Thyroid gland (tissue), 4 donors: Measurements from ENCODE around the gene PELI2. TPM values are rescaled to one million over a fixed set of nuclear protein-coding genes. Genes with fewer than 3 reads are reported as not detected.

Source experiments
- DNase-seq, 2 donors: peaks; one replicate each; pipeline ENCODE4 v3.0.0-alpha.2; 2019
- H3K27ac ChIP-seq, 3 donors: fragments of 200-600 bp; sonication (generic); 1 replicate in 2 of 3; 2 replicates in 1 of 3; pipeline ENCODE4 v1.5.1; 2016 to 2019; ENCODE audit warnings: mild to moderate bottlenecking in 1 of 3, moderate library complexity in 1 of 3
- H3K27me3 ChIP-seq: fragments of 200-600 bp; sonication (generic); one replicate; pipeline ENCODE4 v1.5.1; 2019
- H3K36me3 ChIP-seq, 2 donors: fragments of 200-600 bp; sonication (generic); one replicate each; pipeline ENCODE4 v1.5.1; 2016 to 2019
- H3K4me1 ChIP-seq, 2 donors: fragments of 200-600 bp; sonication (generic); one replicate each; pipeline ENCODE4 v1.5.1; 2017 to 2019
- H3K4me3 ChIP-seq, 3 donors: fragments of 200-600 bp; sonication (generic); replicated peaks in 1 of 3; 1 replicate in 2 of 3; 2 replicates in 1 of 3; pipeline ENCODE4 v1.5.1; 2016; ENCODE audit warnings: mild to moderate bottlenecking in 1 of 3
- H3K9me3 ChIP-seq: fragments of 200-600 bp; sonication (generic); one replicate; pipeline ENCODE4 v1.5.1; 2017
- POLR2A ChIP-seq, 2 donors: fragments of 450-650 bp; IDR thresholded peaks; one replicate each; pipeline ENCODE4 v1.6.1; 2017; ENCODE audit warnings: antibody characterized with exemption in 2 of 2, mild to moderate bottlenecking in 2 of 2, moderate library complexity in 1 of 2
- WGBS, 2 donors: methylation state at CpG; one replicate each; pipeline ENCODE4 v1.1.5; 2017; 5-methylcytosine and 5-hydroxymethylcytosine counted together
- intact Hi-C: fragments of 100-400 bp; cut with DNase I; formaldehyde crosslinking; loops from one replicate; pipeline ENCODE4 v1.15.1; 2023
- total RNA-seq, 4 donors: library from RNA; depleted of rRNA; stranded (reverse); fragments of >200 nt; gene quantifications; one replicate each; pipeline ENCODE4 v1.2.3, GENCODE V29; 2016
- TF ChIP-seq, protein P1 (sequence below), 6 experiments: fragments of 200-600 bp in 3 of 6; fragments of 450-650 bp in 3 of 6; sonication (generic) in 3 of 6; IDR thresholded peaks; one replicate each; pipeline ENCODE4 v1.5.1; 2016 to 2019; ENCODE audit warnings: antibody characterized with exemption in 6 of 6, mild to moderate bottlenecking in 2 of 6, inconsistent platforms in 1 of 6, moderate library complexity in 1 of 6

The PELI2 gene
- total RNA-seq, 4 donors from 2014 or later: 10.8 to 17.6 (median 13.6) TPM

GRCh38 chr14:56224229-56224628 lies 106.0 kb downstream of the PELI2 start:
- H3K36me3 ChIP-seq: no peaks in the 10 kb centered on the region
- TF ChIP-seq, protein P1, sequence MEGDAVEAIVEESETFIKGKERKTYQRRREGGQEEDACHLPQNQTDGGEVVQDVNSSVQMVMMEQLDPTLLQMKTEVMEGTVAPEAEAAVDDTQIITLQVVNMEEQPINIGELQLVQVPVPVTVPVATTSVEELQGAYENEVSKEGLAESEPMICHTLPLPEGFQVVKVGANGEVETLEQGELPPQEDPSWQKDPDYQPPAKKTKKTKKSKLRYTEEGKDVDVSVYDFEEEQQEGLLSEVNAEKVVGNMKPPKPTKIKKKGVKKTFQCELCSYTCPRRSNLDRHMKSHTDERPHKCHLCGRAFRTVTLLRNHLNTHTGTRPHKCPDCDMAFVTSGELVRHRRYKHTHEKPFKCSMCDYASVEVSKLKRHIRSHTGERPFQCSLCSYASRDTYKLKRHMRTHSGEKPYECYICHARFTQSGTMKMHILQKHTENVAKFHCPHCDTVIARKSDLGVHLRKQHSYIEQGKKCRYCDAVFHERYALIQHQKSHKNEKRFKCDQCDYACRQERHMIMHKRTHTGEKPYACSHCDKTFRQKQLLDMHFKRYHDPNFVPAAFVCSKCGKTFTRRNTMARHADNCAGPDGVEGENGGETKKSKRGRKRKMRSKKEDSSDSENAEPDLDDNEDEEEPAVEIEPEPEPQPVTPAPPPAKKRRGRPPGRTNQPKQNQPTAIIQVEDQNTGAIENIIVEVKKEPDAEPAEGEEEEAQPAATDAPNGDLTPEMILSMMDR (IDR thresholded peaks at IDR 0.05): no peak
- no peak for TF ChIP-seq POLR2A (IDR thresholded peaks at IDR 0.05)
- WGBS, 2 donors: 85 to 92% methylated on average over 1 of the region's 1 CpG
- no peaks in the 10 kb centered on the region for H3K9me3 ChIP-seq
- intact Hi-C loops: no loop called here
- no peak overlapping the region for H3K4me3 ChIP-seq
- no peaks in the 10 kb centered on the region for H3K27me3 ChIP-seq
- H3K4me1 ChIP-seq: no peaks in the 10 kb centered on the region
- H3K27ac ChIP-seq: no peak overlapping the region
- no peak for DNase-seq

- no peaks in the 10 kb centered on the region for H3K27me3 ChIP-seq
- TF ChIP-seq, protein P1 (IDR thresholded peaks at IDR 0.05): no peak
- no peak for TF ChIP-seq POLR2A (IDR thresholded peaks at IDR 0.05)
- no peaks in the 10 kb centered on the region for H3K4me1 ChIP-seq
- H3K27ac ChIP-seq: no peak overlapping the region
- no peaks in the 10 kb centered on the region for H3K36me3 ChIP-seq
- no peaks in the 10 kb centered on the region for H3K9me3 ChIP-seq
- intact Hi-C loops: no loop called here
- H3K4me3 ChIP-seq: no peak overlapping the region
- no peak for DNase-seq
- 90 to 92% methylated on average over 15 to 17 of the region's 17 CpGs for WGBS, 2 donors
Observed at GRCh38 chr14:56224691-56225681, 106.8 kb downstream of the PELI2 start.

DNA sequence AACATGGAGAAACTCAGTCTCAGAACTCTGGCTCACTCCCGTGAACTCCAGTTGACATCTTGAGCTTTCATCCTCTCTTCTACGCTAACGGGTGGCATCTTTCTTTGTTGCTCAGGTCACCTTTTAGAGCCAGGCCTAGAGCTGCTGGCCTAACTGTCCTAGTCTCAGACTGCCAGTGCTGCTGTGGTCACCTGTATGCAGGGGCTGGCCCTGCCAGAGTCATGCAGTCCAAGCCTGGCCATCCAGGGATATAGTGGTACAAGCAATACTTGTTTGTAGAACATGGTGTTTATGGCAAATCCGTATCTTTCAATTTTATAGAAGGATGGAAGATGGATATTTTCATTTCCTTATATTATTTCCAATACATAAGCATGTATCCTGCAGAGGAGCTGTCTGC lies 117.2 kb downstream of the PELI2 start:
- Histone ChIP-seq H3K27me3 (no peaks in the 10 kb centered on the region), H3K4me1 (no peaks in the 10 kb centered on the region), H3K4me3 (no peak overlapping the region), H3K9me3 (no peaks in the 10 kb centered on the region), H3K36me3 (no peaks in the 10 kb centered on the region), H3K27ac (no peak overlapping the region)
- TF ChIP-seq, protein P1 (IDR thresholded peaks at IDR 0.05): no peak
- TF ChIP-seq POLR2A (IDR thresholded peaks at IDR 0.05): no peak
- intact Hi-C loops: no loop called here
- 69 to 80% methylated on average over 4 of the region's 4 CpGs for WGBS, 2 donors
- DNase-seq: no peak

- Histone ChIP-seq H3K36me3 (no peaks in the 10 kb centered on the region), H3K27ac (no peak overlapping the region), H3K4me3 (no peak overlapping the region), H3K27me3 (no peaks in the 10 kb centered on the region), H3K9me3 (no peaks in the 10 kb centered on the region), H3K4me1 (no peaks in the 10 kb centered on the region)
- intact Hi-C loops: no loop called here
- no peak for DNase-seq
- TF ChIP-seq POLR2A (IDR thresholded peaks at IDR 0.05): no peak
- TF ChIP-seq, protein P1 (IDR thresholded peaks at IDR 0.05): no peak
- WGBS, 2 donors: 34 to 67% methylated on average over 2 of the region's 2 CpGs
Observed at GRCh38 chr14:56237398-56237797, 119.2 kb downstream of the PELI2 start.

DNA sequence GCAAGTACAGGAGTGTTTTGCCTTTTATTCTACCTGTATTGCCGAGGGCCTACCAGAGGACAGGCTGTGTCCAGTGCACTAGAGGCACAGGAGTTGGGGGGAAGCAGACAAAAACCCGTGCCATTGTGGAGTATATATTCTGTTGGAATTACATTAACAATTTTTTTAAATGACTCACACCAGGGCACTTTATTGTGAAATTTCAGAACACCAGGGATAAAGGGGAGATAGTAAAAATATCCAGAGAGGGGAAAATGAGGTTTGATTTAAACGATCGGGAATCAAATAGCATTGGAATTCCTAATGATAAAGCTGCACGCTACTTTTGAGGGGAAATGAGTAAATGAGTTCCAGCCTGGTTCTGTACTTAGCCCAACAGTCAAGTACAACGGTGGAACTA lies 123.2 kb downstream of the PELI2 start:
- no peaks in the 10 kb centered on the region for H3K27me3 ChIP-seq
- no peak overlapping the region for H3K27ac ChIP-seq
- TF ChIP-seq POLR2A (IDR thresholded peaks at IDR 0.05): no peak
- TF ChIP-seq, protein P1 (IDR thresholded peaks at IDR 0.05): no peak
- 86 to 96% methylated on average over 6 of the region's 6 CpGs for whole genome bisulfite sequencing, 2 donors
- no peak overlapping the region for H3K4me3 ChIP-seq
- H3K4me1 ChIP-seq: no peaks in the 10 kb centered on the region
- H3K36me3 ChIP-seq: no peaks in the 10 kb centered on the region
- DNase-seq: no peak
- no peaks in the 10 kb centered on the region for H3K9me3 ChIP-seq
- intact Hi-C loops: no loop called here
